Esophagus muscularis mucosa (tissue), 4 donors: ENCODE results near the gene RAB11FIP5. TPM values are rescaled to one million over a fixed set of nuclear protein-coding genes. Genes with fewer than 3 reads are reported as not detected.

ENCODE experiments used
- DNase-seq: peaks from one replicate; pipeline ENCODE4 v3.0.0-alpha.2; 2017; ENCODE audit errors: extremely low spot score
- H3K27ac ChIP-seq, 4 donors: fragments of 200-600 bp; sonication (generic); replicated peaks in 1 of 4; 1 replicate in 3 of 4; 2 replicates in 1 of 4; pipeline ENCODE4 v1.5.1; 2016 to 2019; ENCODE audit warnings: mild to moderate bottlenecking in 1 of 4
- H3K27me3 ChIP-seq, 4 donors: fragments of 200-600 bp; sonication (generic); one replicate each; pipeline versions ENCODE4 v1.5.1 to v1.6.0; 2016 to 2019
- H3K36me3 ChIP-seq, 4 donors: fragments of 200-600 bp; sonication (generic); one replicate each; pipeline ENCODE4 v1.5.1; 2016 to 2019
- H3K4me1 ChIP-seq, 4 donors: fragments of 200-600 bp; sonication (generic); one replicate each; pipeline ENCODE4 v1.5.1; 2016 to 2019
- H3K4me3 ChIP-seq, 4 donors: fragments of 200-600 bp; sonication (generic); 1 replicate in 2 of 4; 2 replicates in 2 of 4; pipeline ENCODE4 v1.5.1; 2016 to 2019; ENCODE audit warnings: mild to moderate bottlenecking in 4 of 4, moderate library complexity in 1 of 4
- H3K9me3 ChIP-seq, 4 donors: fragments of 200-600 bp; sonication (generic); 1 replicate in 3 of 4; 2 replicates in 1 of 4; pipeline ENCODE4 v1.5.1; 2016 to 2019
- CTCF ChIP-seq, 3 experiments: fragments of 200-600 bp in 2 of 3; fragments of 450-650 bp in 1 of 3; sonication (generic) in 2 of 3; IDR thresholded peaks; one replicate each; pipeline ENCODE4 v1.5.1; 2017 to 2019; ENCODE audit warnings: antibody characterized with exemption in 3 of 3, mild to moderate bottlenecking in 2 of 3, moderate library complexity in 1 of 3
- EP300 ChIP-seq: sonication (generic); formaldehyde crosslinking; IDR thresholded peaks from one replicate; pipeline ENCODE4 v1.6.1; 2017; ENCODE audit warnings: antibody characterized with exemption
- POLR2A ChIP-seq: fragments of 450-650 bp; IDR thresholded peaks from one replicate; pipeline ENCODE4 v1.6.1; 2017; ENCODE audit warnings: antibody characterized with exemption, moderate library complexity, mild to moderate bottlenecking, low read depth
- POLR2AphosphoS5 ChIP-seq, 2 donors: sonication (generic); formaldehyde crosslinking; IDR thresholded peaks; one replicate each; pipeline ENCODE4 v1.6.1; 2017; ENCODE audit warnings: antibody characterized with exemption in 2 of 2
- WGBS: methylation state at CpG from one replicate; pipeline ENCODE4 v1.1.5; 2018; 5-methylcytosine and 5-hydroxymethylcytosine counted together
- intact Hi-C: fragments of 100-400 bp; cut with DNase I; formaldehyde crosslinking; loops from one replicate; pipeline ENCODE4 v1.15.1; 2023
- total RNA-seq, 4 donors: library from RNA; depleted of rRNA; stranded (reverse); fragments of >200 nt; gene quantifications; one replicate each; pipeline versions ENCODE4 v1.1.0 to v1.2.1, GENCODE V29; 2016

RAB11FIP5 gene
- total RNA-seq, 4 donors from 2014 or later = 17.0 to 46.4 (median 38.4) TPM

- H3K4me3 ChIP-seq = no peak overlapping the region
- H3K27me3 ChIP-seq = no peaks in the 10 kb centered on the region
- H3K27ac ChIP-seq = no peak overlapping the region
- DNase-seq = peak; percentile 64
- 83% methylated on average over 7 of the region's 7 CpGs for WGBS
- no peaks in the 10 kb centered on the region for H3K4me1 ChIP-seq
- intact Hi-C loops = no loop called here
- TF ChIP-seq EP300 (no peak), POLR2AphosphoS5 (IDR thresholded peaks at IDR 0.05) (no peak), POLR2A (no peak), CTCF (IDR thresholded peaks at IDR 0.05) (no peak)
- H3K36me3 ChIP-seq = peaks cover 0 to 43% (median 4%) of the 10 kb centered on the region in 4 donors
- no peaks in the 10 kb centered on the region for H3K9me3 ChIP-seq
Observed at GRCh38 chr2:73034661-73035375, 77.9 kb downstream of the RAB11FIP5 start.

GRCh38 chr2:73033766-73034381, 78.9 kb downstream of the RAB11FIP5 start:
- intact Hi-C loops = no loop called here
- peak; percentile 77 for DNase-seq
- Histone ChIP-seq H3K27me3 (no peaks in the 10 kb centered on the region), H3K9me3 (no peaks in the 10 kb centered on the region), H3K4me3 (no peak overlapping the region), H3K27ac (no peak overlapping the region), H3K36me3 (peaks cover 0 to 38% (median 3%) of the 10 kb centered on the region in 4 donors), H3K4me1 (no peaks in the 10 kb centered on the region)
- WGBS = 86% methylated on average over 5 of the region's 5 CpGs
- TF ChIP-seq CTCF (IDR thresholded peaks at IDR 0.05) = no peak
- no peak for TF ChIP-seq EP300
- no peak for TF ChIP-seq POLR2AphosphoS5 (IDR thresholded peaks at IDR 0.05)
- no peak for TF ChIP-seq POLR2A

- intact Hi-C loops = no loop called here
- peak; percentile 68 for DNase-seq
- H3K4me1 ChIP-seq = no peaks in the 10 kb centered on the region
- H3K27ac ChIP-seq = no peak overlapping the region
- H3K36me3 ChIP-seq = peaks cover 0 to 40% (median 4%) of the 10 kb centered on the region in 4 donors
- no peak overlapping the region for H3K4me3 ChIP-seq
- H3K27me3 ChIP-seq = no peaks in the 10 kb centered on the region
- TF ChIP-seq EP300 = no peak
- TF ChIP-seq POLR2AphosphoS5 (IDR thresholded peaks at IDR 0.05) = no peak
- TF ChIP-seq POLR2A = no peak
- TF ChIP-seq CTCF (IDR thresholded peaks at IDR 0.05) = no peak
- no peaks in the 10 kb centered on the region for H3K9me3 ChIP-seq
- WGBS = 94% methylated on average over 1 of the region's 1 CpG
Observed at GRCh38 chr2:73033142-73033765, 79.5 kb downstream of the RAB11FIP5 start.

- Histone ChIP-seq H3K4me1 (no peaks in the 10 kb centered on the region), H3K36me3 (peaks cover 0 to 42% (median 6%) of the 10 kb centered on the region in 4 donors), H3K9me3 (no peaks in the 10 kb centered on the region), H3K27ac (no peak overlapping the region), H3K4me3 (no peak overlapping the region), H3K27me3 (no peaks in the 10 kb centered on the region)
- WGBS = 87% methylated on average over 5 of the region's 5 CpGs
- intact Hi-C loops = no loop called here
- DNase-seq = no peak
- TF ChIP-seq POLR2A (no peak), POLR2AphosphoS5 (IDR thresholded peaks at IDR 0.05) (no peak), CTCF (IDR thresholded peaks at IDR 0.05) (no peak), EP300 (no peak)
Observed at GRCh38 chr2:73032702-73033097, 80.0 kb downstream of the RAB11FIP5 start.
